ENCODE data around the gene VWA5B1.

GRCh38 chr1:20350421-20350820, 59.7 kb downstream of the VWA5B1 start:
- TF ChIP-seq, protein P1, sequence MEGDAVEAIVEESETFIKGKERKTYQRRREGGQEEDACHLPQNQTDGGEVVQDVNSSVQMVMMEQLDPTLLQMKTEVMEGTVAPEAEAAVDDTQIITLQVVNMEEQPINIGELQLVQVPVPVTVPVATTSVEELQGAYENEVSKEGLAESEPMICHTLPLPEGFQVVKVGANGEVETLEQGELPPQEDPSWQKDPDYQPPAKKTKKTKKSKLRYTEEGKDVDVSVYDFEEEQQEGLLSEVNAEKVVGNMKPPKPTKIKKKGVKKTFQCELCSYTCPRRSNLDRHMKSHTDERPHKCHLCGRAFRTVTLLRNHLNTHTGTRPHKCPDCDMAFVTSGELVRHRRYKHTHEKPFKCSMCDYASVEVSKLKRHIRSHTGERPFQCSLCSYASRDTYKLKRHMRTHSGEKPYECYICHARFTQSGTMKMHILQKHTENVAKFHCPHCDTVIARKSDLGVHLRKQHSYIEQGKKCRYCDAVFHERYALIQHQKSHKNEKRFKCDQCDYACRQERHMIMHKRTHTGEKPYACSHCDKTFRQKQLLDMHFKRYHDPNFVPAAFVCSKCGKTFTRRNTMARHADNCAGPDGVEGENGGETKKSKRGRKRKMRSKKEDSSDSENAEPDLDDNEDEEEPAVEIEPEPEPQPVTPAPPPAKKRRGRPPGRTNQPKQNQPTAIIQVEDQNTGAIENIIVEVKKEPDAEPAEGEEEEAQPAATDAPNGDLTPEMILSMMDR (optimal IDR thresholded peaks at IDR 0.05 in 1 of 3, IDR thresholded peaks at IDR 0.05 in 1 of 3, conservative IDR thresholded peaks at IDR 0.05 in 1 of 3; ENCODE audit: extremely low read depth in 1 of 3, insufficient read depth in 2 of 3, low read length in 3 of 3) = no peak
- TF ChIP-seq EZH2 (IDR thresholded peaks at IDR 0.05; ENCODE audit: low read length) = no peak

Measured in keratinocyte (primary cell).